B cell (primary cell): Measurements from ENCODE around the gene P2RY14.

ENCODE experiments used
- CTCF ChIP-seq: fragments of 200-600 bp; IDR thresholded peaks from one replicate; pipeline ENCODE4 v1.8.0; 2022; ENCODE audit warnings: antibody characterized with exemption, mild to moderate bottlenecking
- EZH2 ChIP-seq: IDR thresholded peaks from 2 replicates; pipeline ENCODE4 v1.6.1; 2012; ENCODE audit warnings: borderline replicate concordance, low read depth, mild to moderate bottlenecking, moderate library complexity, low read length; ENCODE audit not compliant: insufficient read depth, poor library complexity, severe bottlenecking

GRCh38 chr3:151320131-151320530 lies 41.8 kb upstream of the P2RY14 start:
- TF ChIP-seq CTCF (no peak), EZH2 (no peak)
